Hepatocyte (in vitro differentiated cells): ENCODE data around the gene GARIN5B. TPM values are rescaled to one million over a fixed set of nuclear protein-coding genes. Genes with fewer than 3 reads are reported as not detected.
A peak's percentile ranks its signal among the peaks of the same experiment; 100 is the strongest.

ENCODE experiments used
- DNase-seq: peaks from one replicate; pipeline ENCODE4 v3.0.0-alpha.2; 2016; ENCODE audit warnings: low spot score
- H2AFZ ChIP-seq: fragments of 200-600 bp; sonication (generic); 2 replicates; pipeline ENCODE4 v1.6.0; 2016; ENCODE audit warnings: antibody characterized with exemption, mild to moderate bottlenecking
- H3K27ac ChIP-seq: fragments of 200-600 bp; sonication (generic); 2 replicates; pipeline ENCODE4 v1.5.1; 2016; ENCODE audit warnings: mild to moderate bottlenecking
- H3K27me3 ChIP-seq: fragments of 200-600 bp; sonication (generic); 2 replicates; pipeline ENCODE4 v1.6.1; 2016
- H3K36me3 ChIP-seq: fragments of 200-600 bp; sonication (generic); replicated peaks from 2 replicates; pipeline ENCODE4 v1.5.1; 2016; ENCODE audit warnings: low read depth; ENCODE audit not compliant: insufficient read depth
- H3K4me1 ChIP-seq: fragments of 200-600 bp; sonication (generic); 2 replicates; pipeline ENCODE4 v1.5.1; 2016; ENCODE audit warnings: mild to moderate bottlenecking, moderate library complexity; ENCODE audit not compliant: insufficient read depth
- H3K4me2 ChIP-seq: fragments of 200-600 bp; sonication (generic); 2 replicates; pipeline ENCODE4 v1.6.0; 2016
- H3K4me3 ChIP-seq: fragments of 200-600 bp; sonication (generic); 2 replicates; pipeline ENCODE4 v1.5.1; 2016; ENCODE audit warnings: mild to moderate bottlenecking
- H3K79me2 ChIP-seq: fragments of 200-600 bp; sonication (generic); 2 replicates; pipeline ENCODE4 v1.6.0; 2017; ENCODE audit warnings: mild to moderate bottlenecking
- H3K9me2 ChIP-seq: fragments of 200-600 bp; sonication (generic); replicated peaks from 2 replicates; pipeline ENCODE4 v1.6.0; 2017; ENCODE audit warnings: mild to moderate bottlenecking; ENCODE audit not compliant: insufficient read depth
- H3K9me3 ChIP-seq: fragments of 200-600 bp; sonication (generic); 2 replicates; pipeline ENCODE4 v1.5.1; 2016; ENCODE audit warnings: low read depth, mild to moderate bottlenecking
- H4K20me1 ChIP-seq: fragments of 200-600 bp; sonication (generic); 2 replicates; pipeline ENCODE4 v1.6.0; 2016; ENCODE audit warnings: mild to moderate bottlenecking; ENCODE audit not compliant: insufficient read depth, poor library complexity, severe bottlenecking
- EZH2 ChIP-seq: fragments of 200-600 bp; sonication (generic); IDR thresholded peaks from 2 replicates; pipeline ENCODE4 v1.6.1; 2016; ENCODE audit warnings: antibody characterized with exemption, mild to moderate bottlenecking, borderline replicate concordance
- EZH2phosphoT487 ChIP-seq: fragments of 200-600 bp; sonication (generic); IDR thresholded peaks from one replicate; pipeline ENCODE4 v1.6.1; 2018; ENCODE audit warnings: antibody characterized with exemption, mild to moderate bottlenecking, low read depth, moderate library complexity; ENCODE audit not compliant: unreplicated experiment, severe bottlenecking
- WGBS: methylation state at CpG from one replicate; pipeline ENCODE4 v1.1.6; 2016; ENCODE audit warnings: low lambda C conversion rate; ENCODE audit errors: missing lambda C conversion rate; 5-methylcytosine and 5-hydroxymethylcytosine counted together
- polyA plus RNA-seq: library from polyadenylated mRNA; unstranded; fragments of >200 nt; fragmentation: Nextera tagmentation; extraction: Ambion mirVana; gene quantifications from 2 replicates; pipeline ENCODE4 v1.2.1, GENCODE V29; 2016
- total RNA-seq: library from RNA; depleted of rRNA; stranded (reverse); fragments of >200 nt; gene quantifications from 2 replicates; pipeline ENCODE4 v1.2.3, GENCODE V29; 2014
- TF ChIP-seq, protein P1 (sequence below): fragments of 200-600 bp; sonication (generic); IDR thresholded peaks from 2 replicates; pipeline ENCODE4 v1.5.1; 2016; ENCODE audit warnings: antibody characterized with exemption, mild to moderate bottlenecking; ENCODE audit not compliant: poor library complexity

Gene GARIN5B
- total and polyA plus RNA-seq, 2 experiments from 2014 or later: 0.18 TPM; not detected in 1

DNA sequence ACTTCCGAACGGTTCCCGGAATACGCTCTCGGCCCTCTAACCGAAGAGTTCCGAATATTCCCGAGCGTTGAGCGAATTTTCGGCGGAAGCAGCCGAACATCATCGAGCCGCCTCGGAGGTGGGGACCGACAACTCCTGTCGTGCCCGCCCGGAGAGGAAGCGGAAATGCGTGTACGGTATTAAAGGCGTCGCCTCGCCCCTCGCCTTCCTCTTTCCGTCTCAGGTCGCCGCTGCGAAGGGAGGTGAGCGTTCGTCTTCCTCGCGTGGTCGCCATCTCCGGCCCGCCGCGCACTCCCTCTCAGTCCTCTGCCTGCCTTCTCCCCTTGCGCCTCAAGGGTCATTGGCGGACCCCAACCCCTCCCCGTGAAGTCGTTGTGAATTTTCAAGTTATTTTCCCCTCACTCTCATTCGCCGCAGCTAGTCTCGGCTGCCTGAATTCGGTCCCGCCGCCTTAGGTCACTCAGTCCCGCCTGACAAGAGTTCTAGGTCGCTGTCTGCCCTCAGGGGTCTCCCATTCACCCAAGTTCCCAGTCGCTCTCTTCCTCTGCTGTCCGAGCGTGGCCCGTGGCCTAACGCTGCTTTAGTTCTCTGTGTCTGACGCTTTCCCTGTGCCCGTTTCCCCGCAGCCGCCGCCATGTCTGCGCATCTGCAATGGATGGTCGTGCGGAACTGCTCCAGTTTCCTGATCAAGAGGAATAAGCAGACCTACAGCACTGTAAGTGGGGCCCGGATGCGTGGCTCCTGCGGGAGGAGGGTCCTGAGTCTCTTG, 22.8 kb upstream of the GARIN5B start, which contains the start of gene RPL28:
Gene RPL28 (plus strand): TSS at position 209 of the 769 bp plus-strand sequence. CDS start 426 bp downstream, at position 635.
- Histone ChIP-seq H3K9me2 (no peaks in the 10 kb centered on the region), H3K36me3 (no peaks in the 10 kb centered on the region), H3K4me1 (peaks cover 38% of the 10 kb centered on the region), H3K4me3 (peak within 1 kb of the TSS; percentile 35), H3K27me3 (no peaks in the 10 kb centered on the region), H3K27ac (peak within 1 kb of the TSS; percentile 87), H3K4me2 (peak within 1 kb of the TSS; percentile 100), H3K79me2 (peaks cover 53% of the 10 kb centered on the region), H3K9me3 (no peaks in the 10 kb centered on the region), H2AFZ (peak within 1 kb of the TSS; percentile 54), H4K20me1 (peaks cover 50% of the 10 kb centered on the region)
- 1% methylated on average over 62 of the region's 68 CpGs for WGBS
- peak; percentile 98 for DNase-seq
- TF ChIP-seq EZH2: no peak
- TF ChIP-seq EZH2phosphoT487: no peak
- TF ChIP-seq, protein P1, sequence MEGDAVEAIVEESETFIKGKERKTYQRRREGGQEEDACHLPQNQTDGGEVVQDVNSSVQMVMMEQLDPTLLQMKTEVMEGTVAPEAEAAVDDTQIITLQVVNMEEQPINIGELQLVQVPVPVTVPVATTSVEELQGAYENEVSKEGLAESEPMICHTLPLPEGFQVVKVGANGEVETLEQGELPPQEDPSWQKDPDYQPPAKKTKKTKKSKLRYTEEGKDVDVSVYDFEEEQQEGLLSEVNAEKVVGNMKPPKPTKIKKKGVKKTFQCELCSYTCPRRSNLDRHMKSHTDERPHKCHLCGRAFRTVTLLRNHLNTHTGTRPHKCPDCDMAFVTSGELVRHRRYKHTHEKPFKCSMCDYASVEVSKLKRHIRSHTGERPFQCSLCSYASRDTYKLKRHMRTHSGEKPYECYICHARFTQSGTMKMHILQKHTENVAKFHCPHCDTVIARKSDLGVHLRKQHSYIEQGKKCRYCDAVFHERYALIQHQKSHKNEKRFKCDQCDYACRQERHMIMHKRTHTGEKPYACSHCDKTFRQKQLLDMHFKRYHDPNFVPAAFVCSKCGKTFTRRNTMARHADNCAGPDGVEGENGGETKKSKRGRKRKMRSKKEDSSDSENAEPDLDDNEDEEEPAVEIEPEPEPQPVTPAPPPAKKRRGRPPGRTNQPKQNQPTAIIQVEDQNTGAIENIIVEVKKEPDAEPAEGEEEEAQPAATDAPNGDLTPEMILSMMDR: no peak

DNA sequence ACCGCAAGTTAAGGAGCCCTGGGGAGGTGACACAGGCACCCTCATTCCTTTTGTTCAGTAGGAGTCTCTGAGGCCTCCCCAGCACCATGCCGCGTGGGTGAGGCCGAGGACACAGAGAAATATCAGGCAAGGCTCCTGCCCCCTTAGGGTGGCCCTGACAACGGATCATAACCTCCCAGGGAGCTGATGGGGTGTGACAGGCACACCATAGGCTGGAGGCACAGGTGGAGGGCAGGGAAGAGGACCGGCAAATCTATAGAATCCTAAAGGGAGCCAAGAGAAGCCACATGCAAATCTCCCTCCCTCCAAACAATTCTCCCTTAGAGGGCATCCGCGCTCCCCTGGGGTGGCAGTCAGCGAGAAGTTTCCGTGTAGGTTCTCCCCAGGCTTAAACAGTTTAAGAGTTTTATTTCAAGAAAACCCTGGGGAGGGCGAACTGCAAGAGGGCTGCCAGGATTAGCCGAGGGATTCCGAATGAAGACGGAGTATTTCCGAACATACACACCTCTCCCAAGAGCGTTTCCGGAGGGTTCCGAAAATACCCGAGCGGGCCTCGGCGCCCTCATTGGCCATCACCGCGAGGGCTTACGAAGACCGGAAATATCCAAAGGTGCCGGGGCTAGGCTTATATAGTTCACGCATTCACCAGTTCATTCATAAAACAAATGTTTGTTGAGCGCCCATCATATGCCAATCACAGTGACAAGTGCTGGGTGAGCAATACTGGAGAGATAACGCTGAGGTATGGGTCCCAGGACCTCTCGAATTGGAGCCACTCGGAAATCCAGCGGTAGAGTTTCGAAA, 22.1 kb upstream of the GARIN5B start:
- H2AFZ ChIP-seq: peak overlapping the region; percentile 54
- H3K27me3 ChIP-seq: no peaks in the 10 kb centered on the region
- DNase-seq: peak; percentile 95
- H3K27ac ChIP-seq: peak overlapping the region; percentile 87
- TF ChIP-seq, protein P1: no peak
- no peak for TF ChIP-seq EZH2phosphoT487
- no peak for TF ChIP-seq EZH2
- H3K9me2 ChIP-seq: no peaks in the 10 kb centered on the region
- WGBS: 6% methylated on average over 34 of the region's 34 CpGs
- H3K36me3 ChIP-seq: no peaks in the 10 kb centered on the region
- H3K4me1 ChIP-seq: peaks cover 38% of the 10 kb centered on the region
- H3K79me2 ChIP-seq: peaks cover 53% of the 10 kb centered on the region
- H3K4me3 ChIP-seq: peak overlapping the region; percentile 15
- H4K20me1 ChIP-seq: peaks cover 43% of the 10 kb centered on the region
- no peaks in the 10 kb centered on the region for H3K9me3 ChIP-seq
- peak overlapping the region; percentile 67 for H3K4me2 ChIP-seq

DNA sequence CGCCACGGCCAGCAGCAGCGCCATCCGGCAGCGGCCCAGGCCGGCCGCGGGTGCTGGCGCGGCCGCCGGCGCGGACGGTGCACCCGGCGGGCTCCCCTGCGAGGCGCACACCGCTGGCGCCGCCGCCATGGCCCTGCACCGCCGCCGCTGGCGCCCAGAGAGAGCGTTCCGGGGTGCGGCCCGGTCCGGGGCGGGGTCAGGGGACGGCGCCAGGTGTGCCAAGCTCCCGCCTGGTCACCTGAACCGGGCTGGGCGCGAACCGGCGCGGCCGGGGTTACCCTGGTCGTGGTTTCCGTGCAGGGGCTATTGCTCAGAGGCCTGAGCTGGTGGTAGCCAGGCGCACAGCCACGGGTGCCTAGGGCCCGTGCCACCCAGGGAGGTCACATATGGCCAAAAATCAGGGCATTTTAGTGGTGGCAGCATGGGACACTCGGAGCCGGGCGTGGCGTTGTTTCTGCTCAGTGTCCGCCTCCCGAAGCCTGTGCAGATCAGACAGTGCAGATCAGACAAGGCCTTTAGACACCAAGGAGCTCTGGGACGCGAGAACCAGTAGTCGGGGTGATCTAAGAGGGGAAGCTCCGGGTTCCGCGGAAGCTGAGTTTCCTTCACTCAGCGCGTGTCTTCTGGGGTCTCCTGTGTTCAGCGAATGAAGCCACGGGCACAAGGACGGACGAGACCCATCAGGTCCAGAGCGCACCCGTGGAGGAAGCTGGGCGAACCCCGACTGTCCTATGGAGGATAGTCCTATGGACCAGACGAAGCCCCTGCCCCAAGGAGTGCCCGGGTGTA, 21.3 kb upstream of the GARIN5B start, which contains the start of gene TMEM238:
Gene TMEM238 (minus strand): TSS at position 162 of the 789 bp plus-strand sequence. CDS start 33 bp downstream, at position 129.
- Histone ChIP-seq H3K9me3 (no peaks in the 10 kb centered on the region), H3K27ac (peak within 1 kb of the TSS; percentile 87), H2AFZ (peak within 1 kb of the TSS; percentile 75), H3K27me3 (no peaks in the 10 kb centered on the region), H3K9me2 (no peaks in the 10 kb centered on the region), H3K36me3 (no peaks in the 10 kb centered on the region), H3K79me2 (peaks cover 48% of the 10 kb centered on the region), H3K4me3 (peak within 1 kb of the TSS; percentile 15), H3K4me1 (peaks cover 38% of the 10 kb centered on the region), H4K20me1 (peaks cover 35% of the 10 kb centered on the region), H3K4me2 (peak within 1 kb of the TSS; percentile 90)
- WGBS: 27% methylated on average over 55 of the region's 72 CpGs
- TF ChIP-seq EZH2: no peak
- TF ChIP-seq, protein P1: no peak
- no peak for TF ChIP-seq EZH2phosphoT487
- peak; percentile 71 for DNase-seq
